C4-2B (cell line): ENCODE data around the gene KRTAP5-4.
"Not testable (repeated sequence)": the region's sequence is repeated elsewhere in the genome, so short reads cannot be mapped to it uniquely, and the experiment has no call there.

Experiments
- H3K27ac ChIP-seq: fragments of 450-650 bp; 2 replicates; pipeline ENCODE4 v1.5.1; 2017
- CTCF ChIP-seq: fragments of 450-650 bp; conservative IDR thresholded peaks from 2 replicates; pipeline ENCODE4 v1.5.1; 2017; ENCODE audit warnings: mild to moderate bottlenecking
- ZFX ChIP-seq: fragments of 450-650 bp; IDR thresholded peaks from 2 replicates; pipeline ENCODE4 v1.6.1; 2017

Gene KRTAP5-4

DNA sequence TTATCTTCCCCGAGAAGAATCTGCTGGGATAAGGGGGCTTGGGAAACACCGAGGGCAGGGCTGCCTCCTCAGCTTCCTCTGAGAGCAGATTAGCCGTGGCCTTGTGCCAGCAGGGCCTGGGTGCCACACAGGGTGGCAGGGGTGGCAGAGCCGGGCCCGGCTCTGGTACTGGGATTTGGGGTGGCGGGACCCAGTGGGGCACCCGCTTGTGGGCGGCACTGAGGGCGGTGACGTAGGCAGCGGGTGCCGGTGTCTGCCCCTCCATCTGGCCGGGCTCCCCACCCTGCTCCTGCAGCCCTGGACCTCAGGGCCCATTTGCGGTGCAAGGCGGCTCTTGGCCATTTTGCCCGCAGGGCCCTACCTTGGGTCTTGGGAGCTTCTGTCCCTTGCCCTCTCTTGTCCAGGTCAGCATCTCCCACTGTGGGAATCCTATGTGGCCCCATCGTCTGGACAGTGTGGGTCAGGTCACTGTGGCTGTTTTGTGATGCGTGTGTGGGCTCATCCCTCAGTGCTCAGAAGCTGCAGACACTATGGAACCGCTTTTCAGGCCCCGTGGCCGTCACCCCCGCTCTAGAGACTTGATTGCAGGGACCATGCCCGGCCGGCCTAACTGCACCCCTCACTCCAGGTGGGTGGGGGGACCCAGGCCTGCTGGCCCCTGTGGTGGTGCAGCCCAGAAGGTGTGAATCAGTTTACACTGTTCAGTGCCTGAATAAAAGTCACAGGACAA is 45.3 kb upstream of the KRTAP5-4 start:
- TF ChIP-seq ZFX (no peak), CTCF (no peak)

GRCh38 chr11:1665313-1665712 is 43.4 kb upstream of the KRTAP5-4 start:
- no peak overlapping the region for H3K27ac ChIP-seq
- TF ChIP-seq CTCF, result no peak
- no peak for TF ChIP-seq ZFX

More for the DNA sequence above, 45.3 kb upstream of the KRTAP5-4 start:
- no peak overlapping the region for H3K27ac ChIP-seq

- H3K27ac ChIP-seq, result not testable (repeated sequence)
Observed at GRCh38 chr11:1662699-1663283, 40.9 kb upstream of the KRTAP5-4 start.

DNA sequence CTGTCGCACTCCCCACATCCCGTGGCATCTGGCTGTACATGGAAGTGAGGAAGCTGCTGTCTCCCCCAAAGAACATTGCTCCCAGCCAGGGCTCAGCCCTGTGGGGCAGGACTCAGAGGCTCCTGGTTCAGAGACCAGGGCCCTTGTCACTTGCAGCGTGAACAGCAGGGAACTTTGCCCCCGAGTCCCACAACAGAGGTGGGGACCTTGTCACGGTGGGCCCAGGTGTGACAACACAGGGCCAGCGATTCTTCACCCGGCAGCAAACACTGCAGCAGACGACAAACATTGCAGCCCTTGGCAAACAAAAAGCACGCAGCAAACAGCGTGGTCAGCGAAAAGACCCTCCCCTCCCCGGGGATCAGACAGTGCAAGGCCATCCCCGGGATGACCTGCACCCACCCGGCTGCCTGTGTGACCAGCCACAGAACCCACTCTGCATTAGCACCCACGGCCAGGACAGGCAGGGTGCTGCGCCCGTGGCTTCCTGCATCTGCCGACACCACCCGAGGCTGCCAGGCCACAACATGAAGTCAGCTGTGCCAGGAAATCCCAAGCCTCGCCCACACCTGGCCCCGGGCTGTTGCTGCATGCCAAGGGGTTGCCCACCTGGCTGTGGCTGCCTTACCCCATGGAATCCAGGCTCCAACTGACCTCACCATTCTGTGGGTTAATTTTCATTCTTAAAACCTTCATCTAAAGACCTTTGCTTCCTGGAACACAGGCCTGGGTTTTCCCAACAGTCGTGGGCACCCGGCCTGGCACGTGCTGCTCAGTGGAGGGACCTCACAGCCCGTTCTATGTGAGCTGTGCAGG is 39.7 kb upstream of the KRTAP5-4 start:
- H3K27ac ChIP-seq, result not testable (repeated sequence)

DNA sequence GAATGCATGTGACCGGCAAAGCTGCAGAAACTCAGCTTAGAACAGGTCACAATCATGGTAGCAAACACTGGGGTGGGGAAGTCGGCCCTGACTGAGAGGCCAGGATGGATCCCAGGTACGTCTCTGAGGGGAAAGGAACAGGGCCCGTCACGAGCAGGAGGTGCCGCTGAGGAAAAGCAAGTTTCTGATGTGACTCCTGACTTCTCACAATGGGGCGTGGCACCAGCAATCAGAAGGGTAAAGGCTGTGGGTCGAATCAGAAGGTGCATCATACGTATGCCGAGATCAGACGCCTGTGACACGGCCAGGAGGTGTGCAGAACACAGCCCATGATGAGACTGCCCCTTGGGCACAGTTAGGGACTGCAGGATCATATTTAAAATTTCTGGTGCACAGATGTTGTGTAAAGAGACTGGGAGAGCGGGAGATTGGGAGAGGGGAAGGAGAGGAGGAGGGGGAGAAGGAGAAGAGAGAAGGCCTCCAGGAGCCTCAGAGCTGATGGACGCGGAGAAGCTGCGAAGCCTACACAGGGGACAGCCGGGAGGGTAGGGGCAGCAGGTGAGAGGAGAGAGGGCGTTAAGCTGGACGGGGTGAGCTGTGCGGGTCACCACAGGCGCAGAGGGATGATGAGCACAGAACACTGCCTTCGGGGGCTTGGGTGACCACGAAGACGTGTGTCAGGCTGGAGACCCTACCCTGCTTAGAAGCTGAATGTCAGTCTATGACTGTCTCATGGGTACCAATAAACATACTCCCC is 38.4 kb upstream of the KRTAP5-4 start:
- TF ChIP-seq ZFX (no peak), CTCF (no peak)
- H3K27ac ChIP-seq, result no peak overlapping the region

GRCh38 chr11:1659506-1659905 is 37.6 kb upstream of the KRTAP5-4 start:
- no peak overlapping the region for H3K27ac ChIP-seq
- TF ChIP-seq ZFX (no peak), CTCF (no peak)

DNA sequence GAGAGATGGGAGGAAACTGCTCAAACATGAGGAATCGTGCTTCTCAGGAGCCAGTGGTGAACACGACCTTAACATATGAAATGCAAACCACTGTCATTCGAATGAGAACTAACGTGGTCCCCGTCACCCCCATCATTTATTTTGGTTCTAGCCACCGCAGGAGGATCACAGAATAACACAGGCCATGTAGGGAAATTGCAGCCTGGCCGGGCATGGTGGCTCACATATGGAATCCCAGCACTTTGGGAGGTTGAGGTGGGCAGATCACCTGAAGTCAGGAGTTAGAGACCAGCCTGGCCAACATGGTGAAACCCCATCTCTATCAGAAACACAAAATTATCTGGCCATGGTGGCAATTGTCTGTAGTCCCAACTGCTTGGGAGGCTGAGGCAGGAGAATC is 34.7 kb upstream of the KRTAP5-4 start:
- no peak for TF ChIP-seq CTCF
- TF ChIP-seq ZFX, result no peak
- H3K27ac ChIP-seq, result no peak overlapping the region

DNA sequence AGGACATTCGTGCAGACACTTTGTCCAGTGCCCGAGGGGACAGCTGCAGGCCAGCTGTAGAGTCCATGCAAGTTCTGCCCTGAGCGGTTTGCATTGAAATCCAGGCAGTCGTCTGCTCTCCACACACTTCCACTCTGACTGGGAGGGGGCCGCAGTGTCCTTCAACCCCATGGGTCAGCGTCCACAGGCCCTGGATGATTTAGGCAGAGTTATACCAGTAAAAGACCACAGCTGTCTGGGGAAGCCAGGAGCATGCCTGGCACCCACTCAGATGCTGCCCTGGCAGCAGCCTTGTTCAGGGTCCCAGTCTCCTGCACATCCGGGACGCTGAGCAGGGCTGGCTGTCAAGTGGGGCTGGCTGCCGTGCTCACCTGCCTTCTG is 34.1 kb upstream of the KRTAP5-4 start:
- TF ChIP-seq ZFX, result no peak
- H3K27ac ChIP-seq, result no peak overlapping the region
